ENCODE data around the gene GALNTL6. TPM values are rescaled to one million over a fixed set of nuclear protein-coding genes. Genes with fewer than 3 reads are reported as not detected.

The GALNTL6 gene
- total and polyA plus RNA-seq, 2 of the 4 experiments (the other 2 are of a cell fraction), result under 0.01 TPM; not detected in 1

GRCh38 chr4:172942840-172943239 lies 1129.6 kb downstream of the GALNTL6 start:
- Histone ChIP-seq H3K36me3 (ENCODE audit: control insufficient read depth, insufficient read depth, low read length) (no peaks in the 10 kb centered on the region), H3K4me2 (ENCODE audit: low read depth, low read length) (no peak overlapping the region), H3K4me1 (ENCODE audit: control insufficient read depth, insufficient read depth, low read length) (no peaks in the 10 kb centered on the region), H4K5ac (ENCODE audit: low read depth, low read length) (no peak overlapping the region), H3K27me3 (ENCODE audit: control insufficient read depth, insufficient read depth, low read length) (no peaks in the 10 kb centered on the region; the same call in 1 of the 2 replicates), H2AK5ac (ENCODE audit: low read depth, low read length) (no peak overlapping the region), H2BK5ac (ENCODE audit: low read depth, low read length, poor library complexity, severe bottlenecking) (no peak overlapping the region), H3K9me3 (ENCODE audit: control insufficient read depth, insufficient read depth, low read length) (no peaks in the 10 kb centered on the region), H4K8ac (ENCODE audit: low read depth in 2 of 2, low read length in 2 of 2) (no peak overlapping the region), H2AK9ac (replicated peaks; ENCODE audit: low read depth, low read length, poor library complexity) (no peak overlapping the region), H3K56ac (ENCODE audit: extremely low read depth, insufficient read depth, low read length) (no peak overlapping the region), H4K91ac (ENCODE audit: insufficient read depth, low read depth, low read length) (no peak overlapping the region), H3K4me3 (ENCODE audit: insufficient read depth, low read depth, low read length) (no peak overlapping the region), H2AFZ (replicated peaks; ENCODE audit: low read length, poor library complexity) (no peak overlapping the region), H3K9me1 (ENCODE audit: insufficient read depth, low read length) (no peaks in the 10 kb centered on the region), H3K4ac (ENCODE audit: low read depth, low read length) (no peak overlapping the region), H3K23ac (ENCODE audit: low read depth, low read length) (no peak overlapping the region), H2BK120ac (ENCODE audit: low read depth, low read length) (no peak overlapping the region), H3K14ac (replicated peaks; ENCODE audit: low read depth, low read length) (no peak overlapping the region), H3K9ac (ENCODE audit: low read depth, low read length) (no peak overlapping the region), H4K20me1 (ENCODE audit: insufficient read depth, low read length) (no peaks in the 10 kb centered on the region), H2BK15ac (ENCODE audit: low read depth, low read length) (no peak overlapping the region), H3K79me1 (ENCODE audit: low read depth in 1 of 2, low read length in 2 of 2) (no peaks in the 10 kb centered on the region), H2BK20ac (ENCODE audit: low read depth, low read length) (no peak overlapping the region), H3K18ac (ENCODE audit: low read depth, low read length) (no peak overlapping the region), H3K27ac (ENCODE audit: insufficient read depth, low read length) (no peak overlapping the region)
- DNase-seq (no peak), ATAC-seq (ENCODE audit: low read depth) (no peak)
- intact Hi-C loops (cut with micrococcal nuclease) (no loop called here), dilution Hi-C loops (cut with HindIII; ENCODE audit: low sequenced_read_pairs, unreplicated experiment) (no loop called here), in situ Hi-C loops (cut with MboI; ENCODE audit: low sequenced_read_pairs) (no loop called here)
- no peak for TF ChIP-seq MAFK (IDR thresholded peaks at IDR 0.05; ENCODE audit: low read depth, low read length)
- no TSS peak for BruUV-seq (replicated peaks)
- ChIA-PET CTCF (no interaction called here), POLR2A (ENCODE audit: unreplicated experiment) (no interaction called here)
- WGBS, 2 experiments (ENCODE audit: extremely low coverage in 2 of 2, insufficient read length in 1 of 2), result no CpG with 5 or more reads among the region's 3 CpGs
